Measurements from ENCODE around the gene SDK1. TPM values are rescaled to one million over a fixed set of nuclear protein-coding genes. Genes with fewer than 3 reads are reported as not detected.

SDK1 gene
- total RNA-seq, 2 experiments from 2014 or later: 0.19 to 0.36 TPM

DNA sequence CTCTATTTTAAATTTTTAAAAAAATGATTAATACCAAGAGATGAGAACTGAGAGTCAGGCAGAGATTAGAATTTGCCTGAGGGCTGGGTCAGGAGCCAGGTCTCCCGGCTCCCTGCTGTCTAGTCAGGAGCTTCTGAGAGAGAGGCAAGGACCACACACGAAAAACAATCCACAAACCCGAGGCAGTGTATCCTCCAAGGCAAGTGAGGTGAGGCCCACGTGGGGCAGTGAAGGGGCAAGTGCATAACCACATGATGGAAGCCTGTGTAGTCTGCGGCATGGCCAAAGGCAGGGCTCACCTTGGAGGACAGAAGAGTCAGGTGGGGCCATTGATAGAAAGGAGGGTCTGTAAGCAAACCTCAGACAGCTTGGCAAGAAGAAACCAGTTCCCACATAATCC lies 839.9 kb downstream of the SDK1 start:
- no peak overlapping the region for H2AFZ ChIP-seq (ENCODE audit: low read length)
- intact Hi-C loops (cut with micrococcal nuclease; ENCODE audit: unreplicated experiment): no loop called here
- no peak for DNase-seq (ENCODE audit: low spot score)
- no peaks in the 10 kb centered on the region for H3K79me2 ChIP-seq (ENCODE audit: insufficient read depth, low read depth, low read length)
- no TSS peak for BruUV-seq (replicated peaks)
- CTCF ChIA-PET (ENCODE audit: unreplicated experiment): no interaction called here
- no peaks in the 10 kb centered on the region for H4K20me1 ChIP-seq (ENCODE audit: insufficient read depth, low read length)
- no peaks in the 10 kb centered on the region for H3K9me2 ChIP-seq (ENCODE audit: insufficient read depth, low read length)
- TF ChIP-seq EZH2phosphoT487 (IDR thresholded peaks at IDR 0.05; ENCODE audit: borderline replicate concordance, low read depth, low read length): no peak
- TF ChIP-seq, protein P1, sequence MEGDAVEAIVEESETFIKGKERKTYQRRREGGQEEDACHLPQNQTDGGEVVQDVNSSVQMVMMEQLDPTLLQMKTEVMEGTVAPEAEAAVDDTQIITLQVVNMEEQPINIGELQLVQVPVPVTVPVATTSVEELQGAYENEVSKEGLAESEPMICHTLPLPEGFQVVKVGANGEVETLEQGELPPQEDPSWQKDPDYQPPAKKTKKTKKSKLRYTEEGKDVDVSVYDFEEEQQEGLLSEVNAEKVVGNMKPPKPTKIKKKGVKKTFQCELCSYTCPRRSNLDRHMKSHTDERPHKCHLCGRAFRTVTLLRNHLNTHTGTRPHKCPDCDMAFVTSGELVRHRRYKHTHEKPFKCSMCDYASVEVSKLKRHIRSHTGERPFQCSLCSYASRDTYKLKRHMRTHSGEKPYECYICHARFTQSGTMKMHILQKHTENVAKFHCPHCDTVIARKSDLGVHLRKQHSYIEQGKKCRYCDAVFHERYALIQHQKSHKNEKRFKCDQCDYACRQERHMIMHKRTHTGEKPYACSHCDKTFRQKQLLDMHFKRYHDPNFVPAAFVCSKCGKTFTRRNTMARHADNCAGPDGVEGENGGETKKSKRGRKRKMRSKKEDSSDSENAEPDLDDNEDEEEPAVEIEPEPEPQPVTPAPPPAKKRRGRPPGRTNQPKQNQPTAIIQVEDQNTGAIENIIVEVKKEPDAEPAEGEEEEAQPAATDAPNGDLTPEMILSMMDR (conservative IDR thresholded peaks at IDR 0.05; ENCODE audit: low read length): no peak
- no peak overlapping the region for H3K27ac ChIP-seq (ENCODE audit: low read depth, low read length, poor library complexity, severe bottlenecking)
- POLR2A ChIA-PET: no interaction called here
- H3K9me3 ChIP-seq (ENCODE audit: low read length): no peaks in the 10 kb centered on the region
- H3K36me3 ChIP-seq (ENCODE audit: insufficient read depth, low read length): no peaks in the 10 kb centered on the region
- no peak overlapping the region for H3K4me2 ChIP-seq (ENCODE audit: low read length)
- H3K4me1 ChIP-seq (ENCODE audit: insufficient read depth, low read length, poor library complexity, severe bottlenecking): no peaks in the 10 kb centered on the region
- H3K4me3 ChIP-seq (ENCODE audit: low read depth, low read length, poor library complexity, severe bottlenecking): no peak overlapping the region

DNA sequence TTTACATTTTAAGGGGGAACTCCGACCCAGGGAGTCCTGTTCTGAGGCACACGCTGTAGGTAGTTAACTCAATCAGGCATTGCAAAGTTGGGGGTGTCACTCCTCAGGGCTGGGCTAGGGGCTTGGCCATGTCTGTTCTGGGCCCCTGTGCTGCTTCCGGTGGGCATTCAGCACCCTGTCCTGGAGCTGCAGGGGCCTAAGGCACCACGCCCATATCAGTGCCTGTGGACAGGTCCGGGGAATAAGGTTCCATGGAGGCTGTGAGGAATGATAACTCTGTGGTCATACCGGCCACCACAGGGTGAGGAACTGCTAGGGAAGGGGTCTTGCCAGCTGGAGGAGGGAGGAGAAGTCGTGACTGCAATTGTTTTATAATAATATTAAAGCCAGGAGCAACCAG lies 842.0 kb downstream of the SDK1 start:
- Histone ChIP-seq H3K4me1 (ENCODE audit: insufficient read depth, low read length, poor library complexity, severe bottlenecking) (no peaks in the 10 kb centered on the region), H3K9me3 (ENCODE audit: low read length) (no peaks in the 10 kb centered on the region), H3K4me2 (ENCODE audit: low read length) (no peak overlapping the region), H3K9me2 (ENCODE audit: insufficient read depth, low read length) (no peaks in the 10 kb centered on the region), H3K27ac (ENCODE audit: low read depth, low read length, poor library complexity, severe bottlenecking) (no peak overlapping the region), H3K79me2 (ENCODE audit: insufficient read depth, low read depth, low read length) (no peaks in the 10 kb centered on the region), H2AFZ (ENCODE audit: low read length) (no peak overlapping the region), H3K4me3 (ENCODE audit: low read depth, low read length, poor library complexity, severe bottlenecking) (no peak overlapping the region), H4K20me1 (ENCODE audit: insufficient read depth, low read length) (no peaks in the 10 kb centered on the region), H3K36me3 (ENCODE audit: insufficient read depth, low read length) (no peaks in the 10 kb centered on the region)
- CTCF ChIA-PET (ENCODE audit: unreplicated experiment): no interaction called here
- POLR2A ChIA-PET: no interaction called here
- TF ChIP-seq EZH2phosphoT487 (IDR thresholded peaks at IDR 0.05; ENCODE audit: borderline replicate concordance, low read depth, low read length): no peak
- TF ChIP-seq, protein P1 (conservative IDR thresholded peaks at IDR 0.05; ENCODE audit: low read length): no peak
- no peak for DNase-seq (ENCODE audit: low spot score)
- intact Hi-C loops (cut with micrococcal nuclease; ENCODE audit: unreplicated experiment): no loop called here
- BruUV-seq (replicated peaks): no TSS peak

DNA sequence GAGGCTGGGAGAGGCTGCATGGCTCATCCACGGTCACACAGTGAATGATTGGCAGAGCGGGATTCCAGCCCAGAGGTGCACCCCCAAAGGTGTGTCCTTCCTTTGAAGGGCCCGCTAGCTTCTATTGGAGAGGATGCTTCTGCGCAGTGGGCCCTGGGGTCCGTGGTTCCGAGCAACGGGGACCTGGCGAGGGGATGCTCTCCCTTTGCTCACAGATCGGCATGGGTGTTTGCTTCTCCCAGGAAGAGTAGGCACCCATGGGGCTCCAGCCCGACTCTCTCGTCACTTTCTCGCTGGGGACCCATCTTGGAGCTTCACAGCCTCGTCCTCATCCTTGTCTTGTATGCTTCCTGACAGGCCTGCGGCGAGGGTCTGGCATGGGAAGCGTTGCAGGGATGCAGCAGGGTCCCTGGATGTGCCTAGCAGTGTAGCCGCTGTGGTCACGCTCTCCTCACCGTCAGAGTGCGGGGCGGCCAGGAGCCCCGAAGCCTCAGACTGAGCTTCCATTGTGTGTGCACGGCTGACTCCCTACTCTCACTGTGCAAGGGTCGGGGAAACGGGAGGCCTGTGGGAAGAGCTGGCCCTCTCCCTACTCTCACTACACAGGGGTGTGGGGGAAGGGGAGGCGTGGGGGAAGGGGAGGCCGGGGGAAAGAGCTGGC lies 842.6 kb downstream of the SDK1 start:
- H3K27ac ChIP-seq (ENCODE audit: low read depth, low read length, poor library complexity, severe bottlenecking): no peak overlapping the region
- H2AFZ ChIP-seq (ENCODE audit: low read length): no peak overlapping the region
- TF ChIP-seq, protein P1 (conservative IDR thresholded peaks at IDR 0.05; ENCODE audit: low read length): no peak
- TF ChIP-seq EZH2phosphoT487 (IDR thresholded peaks at IDR 0.05; ENCODE audit: borderline replicate concordance, low read depth, low read length): no peak
- H3K79me2 ChIP-seq (ENCODE audit: insufficient read depth, low read depth, low read length): no peaks in the 10 kb centered on the region
- H3K4me2 ChIP-seq (ENCODE audit: low read length): no peak overlapping the region
- intact Hi-C loops (cut with micrococcal nuclease; ENCODE audit: unreplicated experiment): no loop called here
- no peaks in the 10 kb centered on the region for H3K4me1 ChIP-seq (ENCODE audit: insufficient read depth, low read length, poor library complexity, severe bottlenecking)
- no peak for DNase-seq (ENCODE audit: low spot score)
- no peaks in the 10 kb centered on the region for H3K9me2 ChIP-seq (ENCODE audit: insufficient read depth, low read length)
- CTCF ChIA-PET (ENCODE audit: unreplicated experiment): no interaction called here
- no peaks in the 10 kb centered on the region for H3K36me3 ChIP-seq (ENCODE audit: insufficient read depth, low read length)
- H3K9me3 ChIP-seq (ENCODE audit: low read length): no peaks in the 10 kb centered on the region
- H3K4me3 ChIP-seq (ENCODE audit: low read depth, low read length, poor library complexity, severe bottlenecking): no peak overlapping the region
- H4K20me1 ChIP-seq (ENCODE audit: insufficient read depth, low read length): no peaks in the 10 kb centered on the region
- BruUV-seq (replicated peaks): no TSS peak
- POLR2A ChIA-PET: no interaction called here

All from OCI-LY7 (cell line).